GOT3 (cell line): Measurements from ENCODE around the gene MKLN1.
"Not testable (repeated sequence)": the region's sequence is repeated elsewhere in the genome, so short reads cannot be mapped to it uniquely, and the experiment has no call there.

Source experiments
- DNase-seq: peaks from one replicate; lab custom pipeline; 2025; ENCODE audit warnings: mixed read lengths; lab: John Stamatoyannopoulos, UW

The MKLN1 gene

GRCh38 chr7:131327626-131328376 is at the start of gene MKLN1:
Gene MKLN1, plus strand, starts transcription at chr7:131327876. Its CDS starts 24 bp downstream, at chr7:131327900.
- peak; percentile 51 for DNase-seq

GRCh38 chr7:131279044-131279443 is 48.6 kb upstream of the MKLN1 start:
- DNase-seq, result no peak

GRCh38 chr7:131281266-131282048 is 46.2 kb upstream of the MKLN1 start:
- no peak for DNase-seq

GRCh38 chr7:131284702-131285419 is 42.8 kb upstream of the MKLN1 start:
- no peak for DNase-seq

GRCh38 chr7:131285556-131285955 is 42.1 kb upstream of the MKLN1 start:
- no peak for DNase-seq

- no peak for DNase-seq
Observed at GRCh38 chr7:131288450-131288849, 39.2 kb upstream of the MKLN1 start.

GRCh38 chr7:131289051-131289450 is 38.6 kb upstream of the MKLN1 start:
- no peak for DNase-seq

GRCh38 chr7:131292141-131292905 is 35.4 kb upstream of the MKLN1 start:
- no peak for DNase-seq

- no peak for DNase-seq
Observed at GRCh38 chr7:131293018-131293417, 34.7 kb upstream of the MKLN1 start.

GRCh38 chr7:131294553-131294952 is 33.1 kb upstream of the MKLN1 start:
- no peak for DNase-seq

GRCh38 chr7:131298608-131298992 is 29.1 kb upstream of the MKLN1 start:
- no peak for DNase-seq

- no peak for DNase-seq
Observed at GRCh38 chr7:131299074-131299473, 28.6 kb upstream of the MKLN1 start.

- DNase-seq, result no peak
Observed at GRCh38 chr7:131300078-131300477, 27.6 kb upstream of the MKLN1 start.

GRCh38 chr7:131300572-131301466 is 26.9 kb upstream of the MKLN1 start:
- DNase-seq, result no peak

- DNase-seq, result no peak
Observed at GRCh38 chr7:131302446-131302845, 25.2 kb upstream of the MKLN1 start.

GRCh38 chr7:131302876-131303707 is 24.6 kb upstream of the MKLN1 start:
- no peak for DNase-seq

GRCh38 chr7:131305152-131305551 is 22.5 kb upstream of the MKLN1 start:
- no peak for DNase-seq

GRCh38 chr7:131306041-131306440 is 21.6 kb upstream of the MKLN1 start:
- not testable (repeated sequence) for DNase-seq

GRCh38 chr7:131306777-131307176 is 20.9 kb upstream of the MKLN1 start:
- DNase-seq, result no peak

GRCh38 chr7:131307627-131308026 is 20.0 kb upstream of the MKLN1 start:
- DNase-seq, result no peak
